GM12874 (cell line): ENCODE results near the gene DNAJB11.

Experiments used
- TF ChIP-seq, protein P1 (sequence below): IDR thresholded peaks from 2 replicates; pipeline ENCODE4 v1.5.1; 2011; ENCODE audit warnings: low read depth, mild to moderate bottlenecking, control low read depth, low read length, moderate library complexity; ENCODE audit not compliant: insufficient read depth

DNAJB11 gene

DNA sequence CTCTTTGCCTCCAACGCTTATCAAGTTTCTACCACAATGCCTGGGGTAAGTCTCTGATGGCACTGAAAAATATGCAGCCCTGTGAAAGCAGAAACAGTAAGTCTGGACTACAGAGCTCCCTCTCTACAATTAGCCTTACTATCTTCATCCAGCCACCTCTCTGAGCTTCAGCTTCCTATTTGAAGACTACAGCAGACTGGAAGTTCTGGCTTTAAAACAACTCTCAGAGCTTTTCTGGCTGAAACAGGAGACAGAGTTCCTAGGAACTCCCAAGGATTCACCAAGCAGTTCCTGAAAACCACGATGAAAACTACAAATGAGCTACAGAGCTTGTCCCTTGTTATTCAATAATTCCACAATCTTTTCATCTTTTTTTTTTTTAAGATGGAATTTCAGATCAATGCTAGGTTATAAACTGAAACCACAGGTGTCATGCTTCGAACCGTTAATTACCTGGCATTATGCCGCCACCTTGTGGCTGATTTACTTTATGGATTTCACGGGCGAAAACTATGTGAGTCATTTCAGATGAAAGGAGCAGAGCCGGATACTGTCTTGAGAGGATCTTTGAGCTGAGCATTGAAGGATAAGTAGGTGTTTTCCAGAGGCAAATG lies 30.2 kb upstream of the DNAJB11 start:
- TF ChIP-seq, protein P1, sequence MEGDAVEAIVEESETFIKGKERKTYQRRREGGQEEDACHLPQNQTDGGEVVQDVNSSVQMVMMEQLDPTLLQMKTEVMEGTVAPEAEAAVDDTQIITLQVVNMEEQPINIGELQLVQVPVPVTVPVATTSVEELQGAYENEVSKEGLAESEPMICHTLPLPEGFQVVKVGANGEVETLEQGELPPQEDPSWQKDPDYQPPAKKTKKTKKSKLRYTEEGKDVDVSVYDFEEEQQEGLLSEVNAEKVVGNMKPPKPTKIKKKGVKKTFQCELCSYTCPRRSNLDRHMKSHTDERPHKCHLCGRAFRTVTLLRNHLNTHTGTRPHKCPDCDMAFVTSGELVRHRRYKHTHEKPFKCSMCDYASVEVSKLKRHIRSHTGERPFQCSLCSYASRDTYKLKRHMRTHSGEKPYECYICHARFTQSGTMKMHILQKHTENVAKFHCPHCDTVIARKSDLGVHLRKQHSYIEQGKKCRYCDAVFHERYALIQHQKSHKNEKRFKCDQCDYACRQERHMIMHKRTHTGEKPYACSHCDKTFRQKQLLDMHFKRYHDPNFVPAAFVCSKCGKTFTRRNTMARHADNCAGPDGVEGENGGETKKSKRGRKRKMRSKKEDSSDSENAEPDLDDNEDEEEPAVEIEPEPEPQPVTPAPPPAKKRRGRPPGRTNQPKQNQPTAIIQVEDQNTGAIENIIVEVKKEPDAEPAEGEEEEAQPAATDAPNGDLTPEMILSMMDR: peak; percentile 39; the same call in 1 of the 2 replicates

DNA sequence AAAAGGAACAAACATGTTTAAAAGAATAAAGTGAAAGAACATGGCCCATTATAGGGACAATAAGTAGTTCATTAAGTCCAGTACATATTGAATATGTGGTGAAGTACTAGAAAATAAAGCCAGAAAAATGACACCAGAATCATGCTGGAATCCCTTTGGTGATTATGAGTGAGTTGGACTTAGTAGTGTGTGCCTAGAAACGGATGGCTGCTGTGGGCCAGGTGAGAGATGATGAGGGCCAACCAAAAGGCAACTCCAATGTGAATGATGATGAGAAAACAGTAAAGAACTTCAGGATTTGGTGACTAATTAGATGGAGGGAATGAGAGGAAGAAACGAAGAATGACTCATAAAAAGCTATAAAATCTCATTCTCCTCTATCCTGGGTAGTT lies 29.7 kb upstream of the DNAJB11 start:
- TF ChIP-seq, protein P1: no peak

DNA sequence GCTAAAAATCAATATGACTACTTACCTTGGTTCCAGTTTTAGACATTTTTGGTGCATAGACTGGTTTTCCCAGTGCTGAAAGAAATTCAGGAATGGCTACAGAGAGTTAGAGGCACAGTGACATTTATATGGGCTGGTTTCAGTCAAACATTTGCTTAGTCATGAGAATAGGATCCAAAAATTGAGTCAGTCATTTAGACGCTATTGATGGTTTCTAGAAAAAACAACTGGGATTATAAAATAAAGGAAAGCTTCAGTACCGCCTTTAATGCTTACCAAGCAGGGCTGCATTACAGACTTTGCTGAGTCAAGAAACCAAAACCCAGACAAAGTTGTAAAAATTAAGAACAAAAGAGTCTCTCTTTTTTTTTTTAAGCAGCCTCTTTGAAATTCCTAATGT lies 26.2 kb upstream of the DNAJB11 start, which contains the start of gene CRYGS:
CRYGS (minus strand) TSS at position 100 of the 400 bp plus-strand sequence; CDS start at position 46, 54 bp downstream.
- TF ChIP-seq, protein P1: no peak

DNA sequence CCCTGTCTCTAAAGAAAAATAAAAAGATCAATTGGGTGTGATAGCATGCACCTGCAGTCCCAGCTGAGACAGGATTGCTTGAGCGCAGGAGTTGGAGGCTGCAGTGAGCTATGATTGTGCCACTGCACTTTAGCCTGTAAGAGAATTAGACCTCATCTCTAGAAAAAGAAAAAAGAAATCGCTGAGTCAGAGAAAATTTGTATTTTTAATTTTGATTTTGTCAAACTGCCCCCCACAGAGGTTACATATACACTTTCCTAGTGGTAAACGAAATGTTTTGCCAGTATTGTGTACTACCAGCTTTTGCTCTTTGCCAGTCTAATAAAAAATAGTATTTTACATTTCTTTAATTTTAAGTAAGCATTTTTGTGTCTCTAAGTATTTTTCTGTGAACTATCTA lies 21.0 kb upstream of the DNAJB11 start:
- TF ChIP-seq, protein P1: no peak

DNA sequence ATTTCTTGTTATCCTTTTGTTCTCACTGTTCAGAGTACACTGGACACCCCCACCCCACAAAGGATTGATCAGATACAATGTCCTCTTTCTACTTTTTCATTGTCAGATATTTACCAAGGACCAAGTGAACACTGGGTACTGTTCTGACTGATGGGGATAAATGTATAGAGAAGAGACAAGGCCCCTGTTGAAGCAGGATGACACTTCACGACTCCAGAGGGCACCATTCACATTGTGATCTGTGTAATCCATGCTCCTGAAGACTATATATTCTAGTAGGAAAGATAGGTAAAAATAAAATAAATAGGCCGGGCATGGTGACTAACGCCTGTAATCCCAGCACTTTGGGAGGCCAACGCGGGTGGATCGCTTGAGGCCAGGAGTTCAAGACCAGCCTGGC lies 19.1 kb upstream of the DNAJB11 start:
- TF ChIP-seq, protein P1: no peak

DNA sequence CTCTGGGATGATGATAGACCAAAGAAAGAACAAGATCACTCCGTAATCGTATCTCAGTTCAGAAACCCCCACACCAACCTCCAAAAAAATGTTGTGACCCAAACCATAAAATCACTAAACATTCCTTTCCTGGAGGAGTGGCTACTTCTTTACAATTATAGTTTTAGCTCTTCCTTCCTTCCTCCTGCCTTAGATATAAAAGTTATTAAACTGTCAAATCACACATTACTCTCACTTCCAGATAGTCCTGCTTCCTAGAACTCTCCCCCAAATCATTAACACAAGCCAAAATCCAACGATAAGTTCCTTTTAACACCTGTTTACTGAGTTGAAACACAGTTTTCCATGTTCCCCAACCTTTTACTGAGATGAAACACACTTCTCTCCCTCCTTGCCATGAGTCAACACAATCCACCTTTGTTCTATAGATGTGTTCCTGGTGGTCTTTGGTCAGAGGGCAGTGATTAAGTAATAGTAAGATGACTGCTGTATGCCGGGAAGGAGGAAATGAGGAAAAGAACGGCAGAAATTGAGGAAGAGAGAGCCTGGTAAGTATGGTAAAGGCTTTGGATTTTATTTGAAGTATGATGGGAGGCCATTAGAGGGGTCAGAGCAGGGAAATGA lies 18.0 kb upstream of the DNAJB11 start:
- TF ChIP-seq, protein P1: no peak

DNA sequence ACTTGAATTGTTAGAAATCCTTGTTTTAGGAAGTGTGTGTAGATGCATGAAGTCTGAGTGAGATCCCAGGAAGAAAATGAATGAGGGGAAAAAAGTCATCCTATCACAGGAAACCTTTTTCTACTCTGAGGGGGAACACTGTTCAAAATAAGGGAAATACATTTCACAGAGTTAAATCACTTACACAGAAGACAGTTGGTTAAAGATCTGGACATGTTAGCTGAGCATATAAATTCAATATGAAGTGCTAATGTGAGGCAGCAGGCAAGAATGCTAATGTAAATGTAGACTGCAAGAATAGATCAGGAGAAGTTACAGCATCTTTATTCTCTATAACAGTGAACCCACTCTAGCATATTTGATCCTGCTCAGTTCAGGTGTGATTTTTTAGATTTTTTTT lies 5.9 kb upstream of the DNAJB11 start:
- TF ChIP-seq, protein P1: no peak
